OCI-LY1 (cell line): ENCODE data around the gene TMEM100.

ENCODE experiments used
- EZH2 ChIP-seq: fragments of 200-600 bp; sonication (generic), shearing (Covaris generic); IDR thresholded peaks from 2 replicates; pipeline ENCODE4 v1.8.0; 2017; ENCODE audit warnings: borderline replicate concordance, mixed run types, mild to moderate bottlenecking, antibody characterized with exemption, low read length, moderate library complexity, mixed read lengths
- TF ChIP-seq, protein P1 (sequence below): fragments of 200-600 bp; sonication (generic), shearing (Covaris generic); IDR thresholded peaks from 2 replicates; pipeline ENCODE4 v1.5.1; 2017; ENCODE audit warnings: mild to moderate bottlenecking, antibody characterized with exemption, low read length, moderate library complexity, mixed read lengths

DNA sequence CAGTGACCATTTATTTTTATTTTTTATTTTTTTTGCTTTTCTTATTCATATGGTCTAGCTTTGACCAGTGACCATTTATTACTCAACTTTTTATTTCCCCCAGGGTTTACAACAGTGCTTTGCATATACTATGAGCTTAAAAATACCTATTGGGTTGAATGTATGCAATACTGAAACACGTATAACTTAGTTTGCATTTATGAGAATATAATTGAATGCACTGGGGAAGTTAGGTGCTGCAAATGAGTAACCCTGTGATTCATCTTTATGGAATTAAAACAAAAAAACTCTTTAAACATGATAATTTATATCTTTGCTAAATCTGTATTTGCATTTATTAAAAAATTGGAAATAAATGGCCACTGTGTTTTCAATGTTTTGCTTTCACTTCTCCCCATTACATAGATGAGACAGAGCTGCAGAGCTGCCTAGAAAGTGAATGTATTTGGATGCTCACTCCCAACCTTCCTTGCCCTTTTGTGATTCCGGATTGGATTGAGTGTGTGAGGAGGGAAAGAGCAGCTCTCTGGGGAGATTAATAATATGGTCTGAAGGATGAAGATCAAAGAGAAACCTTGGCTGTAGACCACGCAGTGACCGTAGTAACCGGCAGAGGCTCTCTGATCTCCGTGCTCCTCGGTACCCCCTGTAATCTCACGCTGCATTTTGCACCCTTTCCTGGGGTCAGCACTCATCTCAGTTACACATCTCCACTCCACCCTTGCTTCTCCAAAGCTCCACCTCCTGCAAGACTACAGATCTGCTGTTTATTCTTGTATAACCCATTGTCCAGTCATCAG, 14.3 kb downstream of the TMEM100 start:
- TF ChIP-seq, protein P1, sequence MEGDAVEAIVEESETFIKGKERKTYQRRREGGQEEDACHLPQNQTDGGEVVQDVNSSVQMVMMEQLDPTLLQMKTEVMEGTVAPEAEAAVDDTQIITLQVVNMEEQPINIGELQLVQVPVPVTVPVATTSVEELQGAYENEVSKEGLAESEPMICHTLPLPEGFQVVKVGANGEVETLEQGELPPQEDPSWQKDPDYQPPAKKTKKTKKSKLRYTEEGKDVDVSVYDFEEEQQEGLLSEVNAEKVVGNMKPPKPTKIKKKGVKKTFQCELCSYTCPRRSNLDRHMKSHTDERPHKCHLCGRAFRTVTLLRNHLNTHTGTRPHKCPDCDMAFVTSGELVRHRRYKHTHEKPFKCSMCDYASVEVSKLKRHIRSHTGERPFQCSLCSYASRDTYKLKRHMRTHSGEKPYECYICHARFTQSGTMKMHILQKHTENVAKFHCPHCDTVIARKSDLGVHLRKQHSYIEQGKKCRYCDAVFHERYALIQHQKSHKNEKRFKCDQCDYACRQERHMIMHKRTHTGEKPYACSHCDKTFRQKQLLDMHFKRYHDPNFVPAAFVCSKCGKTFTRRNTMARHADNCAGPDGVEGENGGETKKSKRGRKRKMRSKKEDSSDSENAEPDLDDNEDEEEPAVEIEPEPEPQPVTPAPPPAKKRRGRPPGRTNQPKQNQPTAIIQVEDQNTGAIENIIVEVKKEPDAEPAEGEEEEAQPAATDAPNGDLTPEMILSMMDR, result no peak
- TF ChIP-seq EZH2, result no peak
